Stomach smooth muscle (tissue), 2 donors: ENCODE results near the gene NFIA.

ENCODE experiments used
- H3K27ac ChIP-seq: one replicate; pipeline ENCODE4 v1.7.0; 2013; ENCODE audit warnings: mild to moderate bottlenecking, low read length, inconsistent platforms
- H3K27me3 ChIP-seq, 2 donors: one replicate each; pipeline ENCODE4 v1.7.0; 2013; ENCODE audit warnings: low read length in 2 of 2; ENCODE audit not compliant: insufficient read depth in 2 of 2, control insufficient read depth in 1 of 2
- H3K36me3 ChIP-seq, 2 donors: one replicate each; pipeline ENCODE4 v1.7.0; 2013; ENCODE audit warnings: low read length in 2 of 2; ENCODE audit not compliant: control insufficient read depth in 2 of 2, insufficient read depth in 2 of 2
- H3K4me1 ChIP-seq: one replicate; pipeline ENCODE4 v1.7.0; 2013; ENCODE audit warnings: low read length; ENCODE audit not compliant: control insufficient read depth, insufficient read depth
- H3K4me3 ChIP-seq, 2 donors: one replicate each; pipeline ENCODE4 v1.7.0; 2013; ENCODE audit warnings: low read length in 2 of 2
- H3K9ac ChIP-seq, 2 donors: one replicate each; pipeline ENCODE4 v1.7.0; 2013; ENCODE audit warnings: low read length in 2 of 2, mild to moderate bottlenecking in 1 of 2
- H3K9me3 ChIP-seq, 2 donors: one replicate each; pipeline ENCODE4 v1.7.0; 2013; ENCODE audit warnings: low read length in 2 of 2; ENCODE audit not compliant: control insufficient read depth in 2 of 2
- donor health status: healthy.
- donor health status: Pancreatic carcinoma.

The NFIA gene

DNA sequence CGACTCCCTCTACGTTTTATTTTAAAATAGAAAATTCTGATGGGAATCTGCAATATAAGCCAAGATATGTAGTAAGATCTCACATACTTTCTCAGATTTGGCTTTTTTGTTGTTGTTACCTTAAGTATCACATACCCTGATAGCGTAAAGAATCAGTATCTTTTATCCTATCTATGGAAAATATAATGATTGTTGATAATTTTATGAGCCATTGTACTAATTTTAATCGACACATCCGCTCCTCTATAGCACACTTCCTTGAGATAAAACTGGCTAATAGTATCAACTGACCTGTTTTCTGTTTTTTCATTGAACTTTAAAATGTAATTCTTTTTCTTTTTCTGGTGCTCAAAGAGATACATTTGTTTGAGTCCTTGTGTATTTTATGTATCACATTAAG lies 118.7 kb downstream of the NFIA start:
- H3K27me3 ChIP-seq: no peaks in the 10 kb centered on the region
- H3K9ac ChIP-seq: no peak overlapping the region
- no peaks in the 10 kb centered on the region for H3K36me3 ChIP-seq
- H3K4me3 ChIP-seq: no peak overlapping the region
- no peak overlapping the region for H3K27ac ChIP-seq
- no peaks in the 10 kb centered on the region for H3K9me3 ChIP-seq
- peaks cover 4% of the 10 kb centered on the region for H3K4me1 ChIP-seq

DNA sequence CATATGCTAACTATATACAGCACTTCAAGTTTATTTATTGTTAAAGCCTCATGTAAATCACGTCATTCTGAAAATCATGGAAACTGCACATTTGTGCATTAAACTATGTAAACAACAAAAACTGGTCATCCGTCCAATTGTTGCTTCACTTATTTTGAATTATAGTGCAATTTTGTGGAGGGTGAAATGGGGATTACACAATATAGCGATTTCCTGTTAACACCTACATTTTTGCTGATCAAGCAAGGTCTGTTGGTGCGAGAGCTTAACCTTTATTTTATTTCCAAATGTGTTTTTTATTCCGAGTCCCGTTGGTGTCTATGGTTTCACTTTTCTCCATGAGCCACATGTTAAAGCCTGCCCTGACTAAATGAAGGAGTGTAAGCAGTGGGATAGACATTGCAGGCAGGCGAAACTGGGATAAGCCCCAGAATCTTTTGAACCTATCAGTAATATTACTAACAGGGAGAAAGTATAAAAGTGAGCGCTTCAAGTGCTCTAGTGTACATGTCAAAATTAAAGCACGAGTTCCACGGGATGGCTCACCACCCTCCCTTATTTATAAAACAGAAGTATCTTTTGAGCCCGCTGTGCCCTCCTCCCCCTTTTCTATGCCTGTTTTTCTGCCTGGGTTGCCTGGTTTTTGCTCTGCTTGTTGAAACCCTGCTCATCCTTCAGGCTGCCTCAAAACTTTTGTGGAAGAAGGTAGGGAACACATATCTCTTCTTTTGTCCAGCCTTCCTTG lies 120.7 kb downstream of the NFIA start:
- no peaks in the 10 kb centered on the region for H3K27me3 ChIP-seq
- no peak overlapping the region for H3K27ac ChIP-seq
- H3K36me3 ChIP-seq: no peaks in the 10 kb centered on the region
- H3K9me3 ChIP-seq: no peaks in the 10 kb centered on the region
- H3K4me1 ChIP-seq: peaks cover 4% of the 10 kb centered on the region
- H3K9ac ChIP-seq: peak overlapping the region in 1 of 2 donors; percentile 58
- peak overlapping the region; percentile 29 to 38 for H3K4me3 ChIP-seq

DNA sequence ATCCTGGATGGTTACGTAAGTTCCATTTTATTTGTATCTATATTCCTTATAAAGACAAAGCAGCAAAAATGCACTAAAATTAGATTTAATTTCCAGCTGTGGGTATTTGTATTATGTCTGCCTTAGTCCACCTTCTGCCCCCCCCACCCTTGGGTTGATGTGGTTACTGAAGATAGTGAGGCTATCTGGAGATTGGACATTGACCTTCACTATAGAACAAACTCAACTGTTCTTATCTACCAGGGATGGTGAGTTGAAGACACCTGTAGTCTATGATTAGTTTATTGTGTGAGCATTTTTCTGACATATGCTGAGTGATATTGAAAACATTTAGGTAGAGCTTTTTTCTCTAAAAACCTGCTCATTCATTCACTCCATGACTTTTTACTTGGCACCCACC lies 122.2 kb downstream of the NFIA start:
- Histone ChIP-seq H3K27me3 (no peaks in the 10 kb centered on the region), H3K27ac (no peak overlapping the region), H3K9me3 (no peaks in the 10 kb centered on the region), H3K9ac (no peak overlapping the region), H3K4me3 (no peak overlapping the region), H3K36me3 (no peaks in the 10 kb centered on the region), H3K4me1 (no peaks in the 10 kb centered on the region)

DNA sequence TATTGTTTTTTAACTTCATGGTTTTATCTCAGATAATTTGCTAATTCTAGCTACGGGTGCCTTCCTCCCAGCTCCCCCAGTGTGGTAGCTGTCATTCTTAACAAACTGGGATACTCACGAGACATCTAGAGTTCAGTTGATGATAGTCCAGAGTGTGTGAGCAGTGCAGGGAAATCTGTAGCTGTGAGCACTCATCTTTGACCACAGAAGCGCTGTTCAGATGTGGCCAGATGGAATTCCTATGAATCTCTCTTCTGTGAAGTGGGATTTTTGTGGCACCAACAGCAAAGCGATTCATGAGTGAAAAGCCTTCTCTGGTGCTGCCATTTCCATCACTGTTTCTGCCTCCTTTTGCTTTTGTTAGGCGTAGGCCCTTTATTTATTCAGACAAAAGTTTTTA lies 125.1 kb downstream of the NFIA start:
- Histone ChIP-seq H3K27ac (no peak overlapping the region), H3K9ac (no peak overlapping the region), H3K36me3 (no peaks in the 10 kb centered on the region), H3K4me1 (peaks cover 3% of the 10 kb centered on the region), H3K9me3 (no peaks in the 10 kb centered on the region), H3K27me3 (no peaks in the 10 kb centered on the region), H3K4me3 (no peak overlapping the region)

DNA sequence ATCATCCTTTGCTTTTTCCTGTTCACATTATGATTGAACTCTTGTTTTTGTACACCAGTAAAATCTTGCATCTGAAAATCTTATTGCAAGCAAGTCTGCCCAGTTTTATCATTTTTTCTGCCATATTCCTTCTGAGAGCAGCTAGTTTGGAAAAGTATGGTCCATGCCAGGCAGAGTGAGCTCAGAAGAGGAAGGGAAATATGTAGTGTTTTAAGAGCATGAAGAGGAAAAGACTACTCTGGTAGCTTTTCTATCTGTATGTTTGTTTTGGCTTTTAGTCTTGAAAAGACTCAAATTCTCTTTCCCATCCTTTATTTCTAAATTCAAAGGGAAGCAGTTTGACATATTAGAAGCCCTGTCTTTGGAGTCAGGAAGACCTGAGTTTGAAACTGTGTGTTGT lies 125.8 kb downstream of the NFIA start:
- H3K9ac ChIP-seq: no peak overlapping the region
- H3K4me1 ChIP-seq: peaks cover 3% of the 10 kb centered on the region
- no peaks in the 10 kb centered on the region for H3K36me3 ChIP-seq
- no peak overlapping the region for H3K27ac ChIP-seq
- H3K27me3 ChIP-seq: no peaks in the 10 kb centered on the region
- H3K9me3 ChIP-seq: no peaks in the 10 kb centered on the region
- no peak overlapping the region for H3K4me3 ChIP-seq

DNA sequence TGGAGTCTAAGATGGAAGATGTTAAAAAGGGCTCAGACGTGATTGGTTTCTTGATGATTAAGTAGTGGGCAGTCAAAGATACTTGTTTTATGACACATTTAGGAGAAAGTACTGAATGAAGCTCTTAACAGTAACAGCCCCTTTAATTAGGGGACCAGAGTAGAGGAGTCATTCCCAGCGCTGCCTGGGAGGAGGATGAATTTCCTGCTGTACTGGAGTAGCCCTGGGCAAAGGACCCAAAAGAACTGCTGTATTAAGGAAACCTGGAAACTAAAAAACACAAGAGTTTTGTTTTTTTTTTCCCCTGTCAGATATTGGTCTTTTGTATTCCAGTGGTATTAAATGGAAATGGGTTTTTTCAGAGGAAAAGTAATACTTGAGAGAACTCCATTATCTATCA lies 126.5 kb downstream of the NFIA start:
- no peak overlapping the region for H3K27ac ChIP-seq
- no peaks in the 10 kb centered on the region for H3K9me3 ChIP-seq
- H3K4me1 ChIP-seq: peaks cover 3% of the 10 kb centered on the region
- H3K9ac ChIP-seq: no peak overlapping the region
- H3K36me3 ChIP-seq: peaks cover 0 to 2% of the 10 kb centered on the region in 2 donors
- no peak overlapping the region for H3K4me3 ChIP-seq
- H3K27me3 ChIP-seq: no peaks in the 10 kb centered on the region

DNA sequence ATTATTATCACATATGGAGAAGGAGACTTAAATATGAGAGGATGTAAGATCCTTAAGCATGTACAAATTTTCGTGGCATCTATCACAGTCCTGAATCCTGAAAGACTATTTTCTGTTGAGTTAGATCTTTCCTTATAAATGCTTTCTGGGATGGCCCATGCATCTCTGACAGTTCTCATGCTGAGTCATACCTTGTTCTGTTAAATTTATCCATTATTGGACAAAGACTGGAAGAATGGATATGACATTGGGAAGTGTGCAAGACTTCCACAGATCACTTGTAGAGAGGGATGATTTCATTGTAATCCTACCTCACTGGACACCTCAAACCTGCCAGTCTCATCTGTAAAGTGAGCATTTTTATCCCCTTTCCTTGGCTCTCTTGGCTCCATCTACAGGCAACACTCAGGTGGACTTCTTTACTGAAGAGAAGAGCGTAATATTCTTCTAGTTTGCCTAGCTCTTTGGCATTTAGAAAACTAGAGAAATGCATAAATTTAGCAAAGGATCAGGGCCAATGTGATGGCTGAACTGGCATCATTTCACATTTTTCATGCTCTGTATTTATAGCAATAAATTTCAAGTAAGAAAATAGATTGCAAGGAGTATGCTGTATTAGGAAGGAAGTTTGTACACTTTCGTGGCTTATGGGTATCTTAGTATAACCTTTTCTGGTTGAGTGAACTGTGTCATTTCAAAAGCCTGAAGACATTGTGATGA lies 128.2 kb downstream of the NFIA start:
- peaks cover 0 to 2% of the 10 kb centered on the region in 2 donors for H3K36me3 ChIP-seq
- no peaks in the 10 kb centered on the region for H3K9me3 ChIP-seq
- peaks cover 3% of the 10 kb centered on the region for H3K4me1 ChIP-seq
- H3K9ac ChIP-seq: no peak overlapping the region
- no peak overlapping the region for H3K4me3 ChIP-seq
- H3K27ac ChIP-seq: no peak overlapping the region
- H3K27me3 ChIP-seq: no peaks in the 10 kb centered on the region

DNA sequence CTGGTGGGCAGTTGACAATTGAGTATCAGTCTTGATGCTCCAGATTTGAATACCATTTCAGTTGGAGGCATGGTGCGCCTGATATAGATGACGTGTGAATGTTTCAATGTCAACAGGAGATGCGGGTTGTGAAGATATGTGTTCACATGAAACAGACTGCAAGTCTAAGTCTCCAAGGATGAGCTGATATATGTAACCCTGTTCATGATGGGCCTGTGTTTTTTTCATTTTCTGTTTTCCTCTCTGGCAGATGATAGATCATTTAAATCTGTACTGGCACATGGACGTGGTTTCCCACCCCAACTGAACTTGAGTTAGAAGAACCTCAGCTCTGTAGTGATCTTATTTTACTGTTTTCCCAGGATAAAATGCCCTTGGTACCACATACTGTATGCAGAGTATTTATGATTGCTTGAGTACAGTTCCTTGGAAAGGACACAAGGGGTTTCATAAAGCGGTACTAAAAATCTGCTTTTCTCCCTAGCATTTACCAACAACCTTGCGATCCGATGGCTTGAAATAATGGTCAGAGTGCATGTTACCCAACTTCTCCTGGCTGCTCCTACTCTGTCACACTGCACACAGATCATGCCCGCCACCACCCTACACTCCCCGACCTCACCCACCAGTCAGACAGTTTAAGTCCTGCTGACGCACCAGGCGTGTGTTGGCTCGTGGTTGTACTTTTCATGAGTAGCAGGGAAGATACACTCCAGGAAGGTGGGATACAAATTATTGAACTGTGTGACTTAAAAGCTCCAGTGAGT lies 131.1 kb downstream of the NFIA start:
- H3K4me1 ChIP-seq: peaks cover 8% of the 10 kb centered on the region
- no peak overlapping the region for H3K9ac ChIP-seq
- peaks cover 0 to 2% of the 10 kb centered on the region in 2 donors for H3K36me3 ChIP-seq
- no peaks in the 10 kb centered on the region for H3K27me3 ChIP-seq
- no peaks in the 10 kb centered on the region for H3K9me3 ChIP-seq
- no peak overlapping the region for H3K4me3 ChIP-seq
- H3K27ac ChIP-seq: no peak overlapping the region

DNA sequence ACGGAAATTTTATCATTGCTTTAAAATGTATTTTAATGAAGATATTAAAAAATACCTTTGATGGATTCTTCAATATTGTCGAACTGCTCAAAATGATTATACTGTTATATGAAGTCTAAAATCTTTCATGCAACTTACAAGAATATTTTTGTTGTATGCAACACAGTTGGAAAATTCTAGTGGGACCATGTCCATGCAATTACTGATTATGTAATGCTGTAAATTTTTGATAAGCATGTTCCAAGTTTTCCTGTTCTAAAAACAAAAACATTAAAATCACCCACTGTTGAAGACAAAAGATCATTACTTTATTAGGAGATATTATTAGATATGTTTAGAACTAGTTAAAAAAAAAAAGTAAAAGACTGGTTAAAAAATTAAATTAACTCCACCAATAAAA lies 132.8 kb downstream of the NFIA start:
- no peaks in the 10 kb centered on the region for H3K9me3 ChIP-seq
- H3K27me3 ChIP-seq: no peaks in the 10 kb centered on the region
- no peak overlapping the region for H3K4me3 ChIP-seq
- H3K27ac ChIP-seq: no peak overlapping the region
- H3K9ac ChIP-seq: no peak overlapping the region
- peaks cover 8% of the 10 kb centered on the region for H3K4me1 ChIP-seq
- peaks cover 0 to 2% of the 10 kb centered on the region in 2 donors for H3K36me3 ChIP-seq

DNA sequence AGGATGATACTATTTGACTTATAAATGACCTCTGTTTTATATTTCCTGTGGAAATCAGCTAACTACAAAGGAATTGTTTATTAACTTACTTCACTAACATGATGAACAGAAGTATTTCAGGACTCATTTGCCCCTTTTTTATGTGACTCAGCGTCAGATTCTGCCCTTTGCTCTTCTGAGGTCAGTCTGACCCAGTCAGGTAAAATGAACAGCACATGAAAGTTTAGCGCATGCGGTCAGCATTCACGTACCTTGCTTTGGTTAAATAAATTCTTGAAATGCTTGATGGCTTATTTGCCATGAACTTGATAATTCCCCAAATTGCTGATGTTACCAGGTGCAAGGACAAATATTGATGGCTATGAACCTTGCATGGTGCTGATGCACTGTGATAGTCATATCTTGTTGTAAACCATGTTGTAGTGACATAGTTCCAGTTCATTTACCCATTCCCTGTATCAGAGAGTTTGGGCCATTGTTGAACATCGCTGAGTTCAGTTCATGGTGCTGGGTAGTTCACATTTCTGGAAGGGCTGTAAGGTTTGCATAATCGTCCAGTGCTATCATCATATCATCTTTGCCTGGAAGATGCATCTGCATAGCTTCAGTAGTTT lies 133.4 kb downstream of the NFIA start:
- no peak overlapping the region for H3K9ac ChIP-seq
- peaks cover 7% of the 10 kb centered on the region for H3K4me1 ChIP-seq
- H3K27ac ChIP-seq: no peak overlapping the region
- peaks cover 0 to 2% of the 10 kb centered on the region in 2 donors for H3K36me3 ChIP-seq
- no peaks in the 10 kb centered on the region for H3K9me3 ChIP-seq
- no peaks in the 10 kb centered on the region for H3K27me3 ChIP-seq
- H3K4me3 ChIP-seq: no peak overlapping the region
